Activated T-cell treated with anti-CD3 and anti-CD28 coated beads for 24 hours (primary cell): ENCODE results near the gene IFITM1.
"Not testable (repeated sequence)": the region's sequence is repeated elsewhere in the genome, so short reads cannot be mapped to it uniquely, and the experiment has no call there.

Experiments
- DNase-seq: peaks from one replicate; pipeline ENCODE4 v3.0.0-alpha.2; 2020; ENCODE audit warnings: low read depth

IFITM1 gene

DNA sequence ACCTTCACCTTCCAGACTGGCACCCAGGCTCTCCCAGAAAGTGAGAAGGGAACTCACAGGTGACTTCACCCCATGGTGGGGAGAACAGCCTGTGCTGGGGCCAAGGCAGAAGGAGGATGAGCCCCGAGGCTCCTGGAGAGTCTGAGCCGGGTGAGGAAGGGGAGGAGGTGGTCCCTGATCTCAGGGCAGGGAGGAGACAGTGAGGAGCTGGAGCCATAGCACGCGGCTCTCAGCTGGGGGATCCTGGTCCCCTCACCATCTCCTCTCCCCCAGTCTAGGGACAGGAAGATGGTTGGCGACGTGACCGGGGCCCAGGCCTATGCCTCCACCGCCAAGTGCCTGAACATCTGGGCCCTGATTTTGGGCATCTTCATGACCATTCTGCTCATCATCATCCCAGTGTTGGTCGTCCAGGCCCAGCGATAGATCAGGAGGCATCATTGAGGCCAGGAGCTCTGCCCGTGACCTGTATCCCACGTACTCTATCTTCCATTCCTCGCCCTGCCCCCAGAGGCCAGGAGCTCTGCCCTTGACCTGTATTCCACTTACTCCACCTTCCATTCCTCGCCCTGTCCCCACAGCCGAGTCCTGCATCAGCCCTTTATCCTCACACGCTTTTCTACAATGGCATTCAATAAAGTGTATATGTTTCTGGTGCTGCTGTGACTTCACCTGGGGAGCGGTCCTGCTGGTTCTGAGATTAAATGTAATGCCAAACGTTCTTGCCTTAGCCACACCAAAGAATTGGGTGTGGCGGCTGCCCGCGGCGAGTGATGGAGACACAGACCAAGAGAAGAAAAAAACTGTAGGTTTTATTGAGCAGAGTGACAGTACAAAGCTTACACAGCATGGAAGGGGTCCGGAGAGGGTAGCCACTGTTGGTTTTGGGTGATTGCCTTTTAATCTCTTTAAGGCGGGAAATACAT is 4.8 kb upstream of the IFITM1 start:
- not testable (repeated sequence) for DNase-seq

GRCh38 chr11:309979-310572 is 3.8 kb upstream of the IFITM1 start:
- DNase-seq: not testable (repeated sequence)

DNA sequence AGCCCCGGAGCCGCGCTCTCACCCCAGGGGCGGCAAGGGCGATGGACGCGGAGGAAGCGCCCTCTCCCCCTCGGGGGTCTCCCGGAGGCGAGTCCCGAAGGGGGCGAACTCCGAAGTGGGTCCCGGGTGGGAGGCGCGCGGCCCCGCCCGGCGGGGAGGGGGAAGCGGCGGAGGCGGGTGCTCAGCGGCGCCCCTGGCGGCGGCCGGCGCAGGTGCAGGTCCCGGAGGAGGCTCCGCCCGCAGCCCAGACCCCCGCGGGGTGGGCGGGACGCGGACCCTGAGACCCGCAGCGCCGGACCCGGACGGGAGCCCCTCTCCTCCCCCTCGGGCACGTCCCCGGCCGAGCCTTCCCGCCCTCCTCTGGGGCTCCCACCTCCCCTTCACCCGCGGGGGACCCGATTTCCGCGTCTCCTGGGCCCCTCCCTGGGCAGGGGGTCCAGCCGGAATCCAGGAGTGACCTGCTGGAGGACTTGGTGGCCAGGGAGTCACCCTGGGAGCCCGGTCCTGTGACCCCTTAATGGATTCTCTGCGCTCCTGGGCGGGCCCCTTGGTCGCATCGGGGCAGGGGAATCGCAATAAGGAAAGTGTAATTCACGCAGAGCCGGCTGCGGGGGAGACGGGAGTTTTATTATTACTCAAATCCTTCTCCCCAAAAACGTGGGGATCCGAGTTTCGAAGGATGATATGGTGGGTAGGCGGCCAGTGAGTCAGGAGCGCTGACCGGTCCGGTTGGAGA is 2.7 kb upstream of the IFITM1 start:
- not testable (repeated sequence) for DNase-seq

DNA sequence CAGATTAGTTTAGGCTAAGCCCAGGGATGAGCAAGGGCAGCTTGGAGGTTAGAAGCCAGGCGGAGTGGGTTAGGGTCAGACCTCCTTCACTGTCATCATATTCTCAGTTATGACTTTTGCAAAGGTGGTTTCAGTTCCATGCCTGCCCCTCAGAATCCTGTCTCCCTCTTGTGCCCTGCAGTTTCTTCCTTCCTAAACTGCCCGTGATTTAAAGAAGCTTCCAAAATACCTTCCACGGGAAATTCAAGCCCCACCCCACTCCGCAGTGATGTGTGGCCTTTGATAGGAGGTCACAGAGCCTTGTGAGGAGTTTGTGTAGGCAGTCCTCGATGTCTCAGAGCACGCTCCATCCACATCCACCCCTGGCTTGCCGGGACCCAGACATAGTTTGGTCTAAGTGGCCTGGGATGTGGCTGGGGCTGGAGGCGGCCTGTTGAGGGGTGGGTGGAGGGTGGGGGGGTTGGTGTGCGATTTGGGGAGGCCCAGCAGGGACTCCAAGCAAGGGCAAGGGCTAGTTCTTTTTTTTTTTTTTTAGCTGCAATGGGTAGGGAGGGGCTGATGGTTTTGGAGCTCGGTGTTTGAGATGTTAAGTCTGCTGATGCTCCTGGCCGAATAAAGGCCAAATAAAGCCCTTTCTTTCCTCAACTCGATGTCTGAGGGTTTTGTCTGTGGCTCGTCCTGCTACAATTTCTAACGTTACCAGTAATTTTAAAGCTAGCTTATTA is 1.6 kb upstream of the IFITM1 start:
- DNase-seq: no peak

DNA sequence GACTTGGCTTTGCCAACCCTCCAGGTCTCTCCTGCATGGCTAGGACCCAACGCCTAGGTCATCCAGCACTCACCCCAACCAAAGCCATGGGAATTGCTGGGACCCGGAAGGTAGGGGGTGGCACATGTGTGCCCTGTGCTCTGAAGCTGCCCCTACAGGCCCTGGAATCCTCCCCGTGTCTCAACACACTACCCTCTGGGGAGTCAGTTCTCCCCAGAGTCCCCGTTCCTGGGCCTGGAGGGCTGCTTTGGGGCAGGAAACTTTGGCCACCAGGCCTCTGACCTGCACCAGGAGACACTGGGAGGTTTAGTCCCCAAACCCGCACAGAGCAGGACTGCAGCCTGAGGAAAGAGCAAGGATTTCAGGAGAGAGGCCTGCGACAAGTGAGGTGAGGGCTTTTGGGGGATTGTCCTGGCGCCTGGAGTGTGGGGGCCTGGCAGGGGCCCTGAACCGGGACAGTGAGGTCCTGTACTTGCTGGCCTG is 495 bp upstream of the IFITM1 start:
- no peak for DNase-seq

DNA sequence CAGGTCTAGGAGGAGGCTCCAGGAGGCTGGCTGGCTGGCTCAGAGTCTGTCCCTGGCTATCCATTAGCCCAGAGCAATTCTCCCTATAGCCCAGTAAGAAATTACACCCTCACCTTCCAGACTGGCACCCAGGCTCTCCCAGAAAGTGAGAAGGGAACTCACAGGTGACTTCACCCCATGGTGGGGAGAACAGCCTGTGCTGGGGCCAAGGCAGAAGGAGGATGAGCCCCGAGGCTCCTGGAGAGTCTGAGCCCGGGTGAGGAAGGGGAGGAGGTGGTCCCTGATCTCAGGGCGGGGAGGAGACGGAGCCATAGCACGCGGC is 675 bp downstream of the IFITM1 start:
- DNase-seq: not testable (repeated sequence)

DNA sequence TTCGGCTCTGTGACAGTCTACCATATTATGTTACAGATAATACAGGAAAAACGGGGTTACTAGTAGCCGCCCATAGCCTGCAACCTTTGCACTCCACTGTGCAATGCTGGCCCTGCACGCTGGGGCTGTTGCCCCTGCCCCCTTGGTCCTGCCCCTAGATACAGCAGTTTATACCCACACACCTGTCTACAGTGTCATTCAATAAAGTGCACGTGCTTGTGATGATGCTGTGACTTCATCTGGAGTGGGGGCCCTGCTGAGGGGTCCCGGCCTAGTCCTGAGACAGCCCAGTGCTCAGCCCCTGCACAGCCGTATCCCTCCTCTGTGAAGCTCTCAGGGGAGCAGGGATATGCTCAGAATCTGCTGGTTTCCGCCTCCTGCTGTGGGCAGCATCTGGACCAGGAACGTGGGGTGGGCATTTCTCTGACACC is 1.2 kb downstream of the IFITM1 start:
- DNase-seq: no peak

GRCh38 chr11:315516-315994 is 1.7 kb downstream of the IFITM1 start:
- no peak for DNase-seq

DNA sequence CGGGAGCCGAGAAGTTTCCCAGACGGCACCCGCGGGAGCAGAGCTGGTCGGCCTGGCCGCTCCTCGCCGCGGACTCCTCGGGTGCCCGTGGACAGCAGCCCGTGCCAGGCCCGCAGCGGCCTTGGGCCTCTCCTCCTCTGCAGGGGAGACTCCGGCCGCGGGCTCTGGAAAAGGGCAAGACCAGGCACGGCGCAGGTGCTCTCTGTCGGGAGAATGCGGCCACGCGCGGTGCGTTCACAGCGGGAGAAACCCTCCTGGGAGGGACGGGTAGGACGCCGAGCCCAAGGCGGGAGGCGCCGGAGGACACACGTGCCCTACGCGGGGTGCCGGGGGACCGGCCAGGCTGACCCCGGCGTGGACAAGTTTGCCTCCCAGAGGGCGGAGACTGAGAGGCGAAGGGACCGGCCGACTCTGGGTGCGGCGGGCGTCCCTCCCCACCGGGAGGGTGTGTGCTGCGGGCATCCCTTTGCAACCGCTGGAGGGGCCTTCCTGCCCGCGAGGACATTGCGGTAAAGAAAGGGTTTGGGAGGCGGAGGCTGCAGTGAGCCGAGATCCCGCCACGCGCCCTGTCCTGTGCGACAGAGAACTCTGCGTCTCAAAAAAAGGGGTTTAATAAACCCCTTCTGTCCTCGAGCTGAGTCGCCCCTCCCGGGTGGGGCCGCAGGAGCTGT is 2.3 kb downstream of the IFITM1 start:
- DNase-seq: no peak

- no peak for DNase-seq
These were observed 3.1 kb downstream of the IFITM1 start for GRCh38 chr11:316891-317301.

DNA sequence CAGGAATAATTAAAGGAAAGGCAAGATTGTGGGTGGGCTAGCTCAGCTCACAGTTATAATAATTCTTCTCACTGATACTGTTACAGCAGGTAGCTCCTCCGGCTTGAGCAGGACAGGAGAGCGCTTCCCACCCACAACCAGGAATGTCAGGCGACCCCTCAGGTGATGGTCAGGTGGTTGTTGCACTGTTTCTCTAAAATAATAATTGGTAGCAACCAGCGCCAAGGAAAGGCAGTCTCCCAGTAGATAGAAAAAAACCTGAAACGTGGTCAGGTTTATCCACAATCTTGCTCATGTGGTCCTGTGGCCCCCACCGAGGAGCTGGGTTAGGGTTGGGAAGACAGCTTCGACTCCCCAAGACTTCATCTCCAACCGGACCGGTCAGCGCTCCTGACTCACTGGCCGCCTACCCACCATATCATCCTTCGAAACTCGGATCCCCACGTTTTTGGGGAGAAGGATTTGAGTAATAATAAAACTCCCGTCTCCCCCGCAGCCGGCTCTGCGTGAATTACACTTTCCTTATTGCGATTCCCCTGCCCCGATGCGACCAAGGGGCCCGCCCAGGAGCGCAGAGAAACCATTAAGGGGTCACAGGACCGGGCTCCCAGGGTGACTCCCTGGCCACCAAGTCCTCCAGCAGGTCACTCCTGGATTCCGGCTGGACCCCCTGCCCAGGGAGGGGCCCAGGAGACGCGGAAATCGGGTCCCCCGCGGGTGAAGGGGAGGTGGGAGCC is 4.0 kb downstream of the IFITM1 start:
- not testable (repeated sequence) for DNase-seq

DNA sequence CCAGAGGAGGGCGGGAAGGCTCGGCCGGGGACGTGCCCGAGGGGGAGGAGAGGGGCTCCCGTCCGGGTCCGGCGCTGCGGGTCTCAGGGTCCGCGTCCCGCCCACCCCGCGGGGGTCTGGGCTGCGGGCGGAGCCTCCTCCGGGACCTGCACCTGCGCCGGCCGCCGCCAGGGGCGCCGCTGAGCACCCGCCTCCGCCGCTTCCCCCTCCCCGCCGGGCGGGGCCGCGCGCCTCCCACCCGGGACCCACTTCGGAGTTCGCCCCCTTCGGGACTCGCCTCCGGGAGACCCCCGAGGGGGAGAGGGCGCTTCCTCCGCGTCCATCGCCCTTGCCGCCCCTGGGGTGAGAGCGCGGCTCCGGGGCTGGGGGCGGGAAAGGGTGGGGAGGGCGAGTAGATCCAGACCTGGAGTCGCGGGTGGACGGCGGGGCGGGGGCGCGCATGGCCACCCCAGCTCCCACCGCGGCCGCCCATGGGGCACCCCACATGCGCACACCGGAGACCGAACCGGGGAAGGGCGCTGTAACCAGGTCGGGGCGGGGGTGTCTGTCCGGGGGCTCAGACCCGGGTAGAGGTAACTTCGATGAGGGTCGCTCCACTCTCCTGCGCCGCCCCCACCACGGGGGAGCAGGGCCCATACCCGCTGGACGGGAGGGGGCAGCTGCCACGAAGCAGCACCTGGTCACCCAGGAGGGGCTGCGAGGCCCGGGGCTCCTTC is 4.7 kb downstream of the IFITM1 start:
- not testable (repeated sequence) for DNase-seq

DNA sequence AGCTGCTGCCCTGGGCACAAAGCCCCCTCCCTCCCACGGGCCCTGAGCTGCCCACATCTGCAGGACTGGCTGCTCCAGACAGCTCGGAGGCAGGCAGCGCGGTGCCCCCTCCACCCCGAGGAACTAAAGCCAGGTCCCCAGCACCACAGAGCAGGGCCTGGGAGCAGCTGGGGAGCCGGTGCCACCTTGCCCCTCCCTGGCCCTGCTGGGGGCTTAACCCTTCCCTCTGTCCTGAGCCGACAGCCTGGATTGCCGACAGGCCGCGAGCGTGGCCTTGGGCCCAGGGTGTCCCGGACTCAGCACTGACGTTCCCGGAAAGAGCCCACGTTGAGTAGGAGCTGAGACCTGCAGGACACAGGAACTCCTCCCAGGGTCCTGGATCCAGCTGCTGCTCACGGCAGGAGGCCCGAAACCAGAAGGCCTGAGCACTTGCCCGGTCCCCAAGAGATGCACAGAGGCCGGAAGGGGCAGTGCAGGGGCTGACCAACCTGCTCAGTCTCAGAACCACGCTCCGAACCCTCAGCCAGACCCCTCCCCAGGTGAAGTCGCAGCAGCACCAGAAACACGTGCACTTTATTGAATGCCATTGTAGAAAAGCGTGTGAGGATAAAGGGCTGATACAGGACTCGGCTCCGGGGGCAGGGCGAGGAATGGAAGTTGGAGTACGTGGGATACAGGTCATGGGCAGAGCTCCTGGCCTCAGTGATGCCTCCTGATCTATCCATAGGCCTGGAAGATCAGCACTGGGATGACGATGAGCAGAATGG is 5.5 kb downstream of the IFITM1 start:
- not testable (repeated sequence) for DNase-seq

DNA sequence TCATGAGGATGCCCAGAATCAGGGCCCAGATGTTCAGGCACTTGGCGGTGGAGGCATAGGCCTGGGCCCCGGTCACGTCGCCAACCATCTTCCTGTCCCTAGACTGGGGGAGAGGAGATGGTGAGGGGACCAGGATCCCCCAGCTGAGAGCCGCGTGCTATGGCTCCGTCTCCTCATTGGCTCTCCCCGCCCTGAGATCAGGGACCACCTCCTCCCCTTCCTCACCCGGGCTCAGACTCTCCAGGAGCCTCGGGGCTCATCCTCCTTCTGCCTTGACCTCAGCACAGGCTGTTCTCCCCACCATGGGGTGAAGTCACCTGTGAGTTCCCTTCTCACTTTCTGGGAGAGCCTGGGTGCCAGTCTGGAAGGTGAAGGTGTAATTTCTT is 6.0 kb downstream of the IFITM1 start:
- DNase-seq: not testable (repeated sequence)

GRCh38 chr11:324156-324555 is 10.3 kb downstream of the IFITM1 start:
- DNase-seq: no peak

DNA sequence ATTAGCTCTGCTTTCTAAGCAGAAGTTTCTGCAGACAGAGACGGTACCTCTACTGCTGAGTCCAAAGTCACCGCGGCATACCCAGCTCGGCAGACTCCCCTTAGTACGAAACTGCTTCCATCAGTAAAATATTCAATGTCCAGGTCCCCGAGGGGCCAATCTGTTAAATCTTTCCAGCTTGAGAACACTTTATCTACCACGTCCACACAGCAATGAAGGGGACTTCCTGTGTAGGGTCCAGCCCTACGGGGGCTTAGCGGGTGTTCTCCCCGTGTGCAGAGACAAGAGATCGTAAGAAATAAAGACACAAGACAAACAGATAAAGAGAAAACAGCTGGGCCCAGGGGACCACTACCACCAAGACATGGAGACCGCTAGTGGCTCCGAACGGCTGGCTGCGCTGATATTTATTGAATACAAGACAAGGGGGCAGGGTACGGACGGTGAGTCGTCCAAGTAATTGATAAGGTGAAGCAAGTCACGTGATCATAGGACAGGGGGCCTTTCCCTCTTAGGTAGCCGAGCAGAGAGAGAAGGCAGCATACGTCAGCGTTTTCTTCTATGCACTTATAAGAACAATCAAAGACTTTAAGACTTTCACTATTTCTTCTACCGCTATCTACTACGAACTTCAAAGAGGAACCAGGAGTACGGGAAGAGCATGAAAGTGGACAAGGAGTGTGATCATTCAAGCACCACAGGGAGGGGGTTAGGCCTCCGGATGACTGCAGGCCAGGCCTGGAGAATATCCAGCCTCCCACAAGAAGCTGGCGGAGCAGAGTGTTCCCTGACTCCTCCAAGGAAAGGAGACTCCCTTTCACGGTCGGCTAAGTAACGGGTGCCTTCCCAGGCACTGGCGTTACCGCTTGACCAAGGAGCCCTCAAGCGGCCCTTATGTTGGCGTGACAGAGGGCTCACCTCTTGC is 11.0 kb downstream of the IFITM1 start:
- DNase-seq: not testable (repeated sequence)

DNA sequence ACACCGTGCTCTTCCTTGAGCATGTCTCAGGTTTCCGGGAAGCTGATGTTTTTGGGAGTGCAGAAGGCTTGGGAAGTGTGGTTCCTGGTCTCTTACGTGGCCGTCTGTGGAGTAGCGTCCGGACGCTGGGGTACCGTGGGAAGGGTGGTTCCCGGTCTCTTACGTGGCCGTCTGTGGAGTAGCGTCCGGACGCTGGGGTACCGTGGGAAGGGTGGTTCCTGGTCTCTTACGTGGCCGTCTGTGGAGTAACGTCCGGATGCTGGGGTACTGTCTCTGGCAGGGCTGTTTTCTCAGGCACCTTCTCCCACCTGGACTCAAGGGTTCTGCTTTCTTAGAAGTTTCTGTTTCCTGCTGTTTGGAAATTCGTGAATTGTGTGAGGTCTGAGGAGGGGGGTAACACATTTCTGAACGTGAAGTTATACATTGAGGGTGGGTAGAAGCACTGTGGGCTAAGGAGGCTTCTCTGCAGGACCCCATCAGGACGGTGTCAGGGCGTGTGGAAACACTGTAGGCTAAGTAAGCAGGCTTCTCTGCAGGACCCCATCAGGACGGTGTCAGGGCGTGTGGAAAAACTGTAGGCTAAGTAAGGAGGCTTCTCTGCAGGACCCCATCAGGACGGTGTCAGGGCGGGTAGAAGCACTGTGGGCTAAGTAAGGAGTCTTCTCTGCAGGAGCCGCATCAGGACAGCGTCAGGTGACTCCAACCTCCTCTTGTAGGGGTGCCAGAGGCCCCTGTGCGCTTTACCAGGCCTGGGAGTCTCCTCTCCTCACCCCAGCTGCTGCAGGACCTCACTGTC is 12.2 kb downstream of the IFITM1 start:
- no peak for DNase-seq

DNA sequence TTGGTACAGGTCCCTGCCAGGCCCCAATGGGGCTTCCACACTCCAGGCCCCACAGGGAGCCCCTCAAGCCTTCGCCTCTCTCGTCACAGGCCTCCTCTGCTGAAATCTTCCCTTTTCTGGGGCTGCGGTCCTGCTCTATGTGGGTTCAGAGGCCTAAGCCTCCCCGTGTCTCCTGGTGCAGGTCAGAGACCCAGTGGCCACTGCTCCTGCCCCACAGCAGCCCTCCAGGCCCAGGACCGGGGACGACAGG is 12.7 kb downstream of the IFITM1 start:
- DNase-seq: no peak
